GM19395 (cell line): ENCODE results near the gene PMVK.

Experiments used
- ATAC-seq: cut with Tn5 transposase; IDR thresholded peaks from one replicate; pipeline ENCODE4 v1.9.1; 2021; ENCODE audit warnings: mild to moderate bottlenecking, moderate library complexity; ENCODE audit not compliant: unreplicated experiment

Gene PMVK

DNA sequence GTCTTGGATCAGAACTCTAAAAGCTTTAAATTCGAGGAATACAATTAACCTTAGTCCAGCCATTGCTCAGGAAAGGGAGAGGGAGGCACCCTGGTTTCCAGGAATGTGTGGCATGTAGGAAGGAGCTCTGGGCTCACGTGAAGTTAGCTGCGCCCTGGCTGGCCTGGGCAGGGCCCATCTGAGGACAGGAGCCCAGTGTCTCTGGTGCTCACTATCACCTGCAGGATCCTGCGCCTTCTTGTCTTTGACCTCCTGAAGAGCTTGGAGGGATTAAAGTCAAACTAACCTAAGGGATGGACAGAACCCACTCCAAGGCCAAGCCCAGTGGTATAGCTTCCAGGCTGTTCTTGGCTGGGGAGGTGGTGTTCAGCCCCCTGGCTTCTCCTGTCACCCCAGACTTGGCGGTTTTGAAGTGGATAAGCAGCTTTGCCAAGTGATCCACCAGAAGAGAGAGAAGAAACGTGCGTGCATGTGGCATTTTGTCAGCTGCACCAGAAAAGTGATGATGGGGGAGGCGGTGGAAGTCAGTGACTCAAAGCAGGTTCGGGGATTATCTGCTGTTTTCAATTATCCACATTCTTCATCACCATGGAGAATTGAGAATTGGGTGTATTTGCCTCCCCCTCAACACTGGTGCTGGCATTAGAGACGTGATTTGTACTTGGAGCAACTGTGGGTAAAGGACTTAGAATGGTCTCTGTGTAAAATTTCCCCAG, 54.5 kb downstream of the PMVK start:
- no peak for ATAC-seq

DNA sequence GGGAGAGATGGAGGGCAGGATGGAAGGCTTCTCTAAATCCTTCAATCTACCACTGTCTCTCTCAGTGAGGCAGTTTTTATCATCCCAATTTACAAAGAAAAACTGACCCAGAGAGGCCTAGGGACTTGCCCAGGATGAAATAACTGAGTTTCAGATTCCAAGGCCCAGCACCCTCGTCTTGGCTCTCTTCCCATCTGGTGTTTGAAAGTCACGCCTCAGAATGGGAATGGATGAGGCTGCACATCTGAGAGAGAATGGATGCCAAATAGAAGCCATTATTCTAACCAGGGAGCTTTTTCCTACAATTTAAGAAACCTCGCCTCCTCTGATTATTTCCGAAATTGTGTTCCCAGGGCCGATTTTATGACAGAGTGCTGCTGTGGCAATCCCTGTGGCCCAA, 55.8 kb downstream of the PMVK start:
- ATAC-seq = no peak

- ATAC-seq = no peak
These were observed 57.5 kb downstream of the PMVK start for GRCh38 chr1:154879038-154879421.

GRCh38 chr1:154878371-154879037, 58.0 kb downstream of the PMVK start:
- ATAC-seq = peak; percentile 60

- no peak for ATAC-seq
These were observed 59.0 kb downstream of the PMVK start for GRCh38 chr1:154877370-154877974.

DNA sequence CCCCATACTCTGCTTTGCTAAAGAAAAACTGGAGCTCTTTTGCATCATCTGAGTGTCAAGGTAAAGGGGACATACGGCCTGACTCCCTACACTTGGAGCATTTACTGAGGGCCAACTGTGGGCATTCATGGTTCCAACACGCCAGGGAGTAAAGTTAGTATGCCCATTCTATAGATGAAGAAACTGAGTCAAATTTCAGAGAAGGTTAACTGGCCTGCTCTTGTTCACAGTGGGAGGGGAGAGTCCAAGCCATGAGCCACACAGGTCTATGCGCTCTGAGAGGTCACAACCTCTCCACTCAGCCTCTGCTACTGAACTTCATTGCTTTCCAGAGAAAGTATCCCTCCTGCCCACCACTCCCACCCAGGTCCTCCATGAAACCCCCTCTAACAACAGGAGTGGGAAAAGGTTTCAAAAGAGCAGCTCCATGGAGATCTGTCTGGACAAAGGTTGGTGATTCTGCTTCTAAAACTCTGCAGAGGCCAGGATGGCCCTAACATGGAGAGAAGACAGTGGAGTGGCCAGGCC, 59.6 kb downstream of the PMVK start:
- ATAC-seq = no peak
